ENCODE measurements around the gene RHBDF1.

The RHBDF1 gene

DNA sequence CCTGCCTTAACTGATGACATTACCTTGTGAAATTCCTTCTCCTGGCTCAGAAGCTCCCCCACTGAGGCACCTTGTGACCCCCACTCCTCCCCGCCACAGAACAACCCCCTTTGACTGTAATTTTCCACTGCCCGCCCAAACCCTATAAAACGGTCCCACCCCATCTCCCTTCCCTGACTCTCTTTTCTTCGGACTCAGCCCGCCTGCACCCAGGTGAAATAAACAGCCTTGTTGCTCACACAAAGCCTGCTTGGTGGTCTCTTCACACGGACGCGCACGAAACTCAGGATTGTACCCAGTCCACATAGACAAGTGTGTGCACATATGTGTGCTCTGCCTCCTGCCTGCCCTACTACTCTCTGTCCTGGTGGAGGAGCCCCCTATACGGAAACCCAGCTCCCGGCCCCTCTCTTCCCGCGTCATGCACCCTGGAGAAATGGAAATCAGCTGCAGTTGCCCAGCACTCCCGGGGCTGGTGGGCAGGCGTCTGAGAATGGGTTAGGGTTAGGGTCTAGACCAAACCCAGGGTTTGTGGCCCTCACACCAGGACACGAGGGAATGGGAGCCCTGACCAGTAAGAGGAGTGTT lies 2.4 kb upstream of the RHBDF1 start:
- DNase-seq (ENCODE audit: low read depth in 2 of 2) = no peak

- DNase-seq (ENCODE audit: low read depth in 2 of 2) = no peak
Observed at GRCh38 chr16:74051-74746, 1.8 kb upstream of the RHBDF1 start.

DNA sequence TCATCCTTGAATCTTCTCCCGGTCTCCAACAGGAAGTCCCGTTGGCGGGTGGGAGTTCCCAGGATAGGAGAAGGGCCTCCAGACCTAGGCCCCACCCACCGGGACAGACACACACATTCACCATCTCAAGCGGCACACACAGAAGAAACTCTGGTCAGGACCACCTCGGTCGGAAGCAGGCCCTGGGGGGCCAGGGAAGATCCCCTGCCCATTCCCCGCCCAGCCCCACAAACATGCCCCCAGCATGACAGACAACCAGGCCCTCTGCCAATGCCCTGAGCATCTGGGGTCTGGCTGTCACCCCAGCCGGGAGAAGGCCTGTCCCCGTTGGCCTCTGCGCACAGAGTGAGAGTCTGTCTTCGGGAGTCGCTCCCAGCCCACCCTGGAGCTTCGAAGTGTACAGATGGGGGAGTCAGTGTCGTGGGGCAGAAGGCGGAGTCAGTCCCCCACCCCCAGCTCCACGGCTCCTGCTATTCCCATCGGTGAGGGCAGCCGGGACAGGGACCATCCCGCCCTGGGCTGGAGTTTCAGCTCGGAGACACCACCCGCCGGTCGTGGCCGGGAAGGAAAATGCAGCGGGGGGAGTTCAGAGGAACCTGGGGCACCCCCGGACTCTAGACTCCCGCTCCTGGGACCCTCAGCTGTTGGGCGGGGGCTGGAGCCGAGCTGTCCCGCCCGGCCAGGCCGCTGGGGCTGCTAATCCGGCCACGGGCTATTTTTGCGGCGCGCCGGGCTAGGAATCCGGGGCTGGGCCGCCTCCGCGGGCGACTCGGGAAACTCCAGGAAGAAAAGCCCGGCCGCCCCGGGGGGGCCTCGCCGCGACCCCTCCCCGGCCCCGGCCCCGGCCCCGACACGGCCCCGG lies 660 bp downstream of the RHBDF1 start:
- DNase-seq (ENCODE audit: low read depth in 2 of 2) = no peak

DNA sequence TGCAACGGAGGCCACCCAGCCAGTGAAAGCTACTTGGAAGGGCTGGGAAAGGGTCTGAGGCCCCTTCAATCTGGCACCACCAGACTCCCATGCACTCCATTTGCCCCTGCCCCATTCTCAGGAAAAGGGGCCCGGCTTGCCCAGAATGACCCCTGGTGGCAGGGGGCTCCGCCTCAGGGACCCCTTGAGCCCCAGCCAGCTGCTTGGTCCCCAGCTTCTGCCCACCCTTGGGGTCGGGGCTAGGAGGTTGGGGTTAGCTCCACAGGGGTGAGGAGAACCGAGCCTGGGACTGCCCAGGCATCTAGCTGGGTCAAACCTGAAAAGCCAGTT lies 1.3 kb downstream of the RHBDF1 start:
- no peak for DNase-seq (ENCODE audit: low read depth in 2 of 2)

GRCh38 chr16:69181-69580 lies 3.2 kb downstream of the RHBDF1 start:
- no peak for DNase-seq (ENCODE audit: low read depth in 2 of 2)

DNA sequence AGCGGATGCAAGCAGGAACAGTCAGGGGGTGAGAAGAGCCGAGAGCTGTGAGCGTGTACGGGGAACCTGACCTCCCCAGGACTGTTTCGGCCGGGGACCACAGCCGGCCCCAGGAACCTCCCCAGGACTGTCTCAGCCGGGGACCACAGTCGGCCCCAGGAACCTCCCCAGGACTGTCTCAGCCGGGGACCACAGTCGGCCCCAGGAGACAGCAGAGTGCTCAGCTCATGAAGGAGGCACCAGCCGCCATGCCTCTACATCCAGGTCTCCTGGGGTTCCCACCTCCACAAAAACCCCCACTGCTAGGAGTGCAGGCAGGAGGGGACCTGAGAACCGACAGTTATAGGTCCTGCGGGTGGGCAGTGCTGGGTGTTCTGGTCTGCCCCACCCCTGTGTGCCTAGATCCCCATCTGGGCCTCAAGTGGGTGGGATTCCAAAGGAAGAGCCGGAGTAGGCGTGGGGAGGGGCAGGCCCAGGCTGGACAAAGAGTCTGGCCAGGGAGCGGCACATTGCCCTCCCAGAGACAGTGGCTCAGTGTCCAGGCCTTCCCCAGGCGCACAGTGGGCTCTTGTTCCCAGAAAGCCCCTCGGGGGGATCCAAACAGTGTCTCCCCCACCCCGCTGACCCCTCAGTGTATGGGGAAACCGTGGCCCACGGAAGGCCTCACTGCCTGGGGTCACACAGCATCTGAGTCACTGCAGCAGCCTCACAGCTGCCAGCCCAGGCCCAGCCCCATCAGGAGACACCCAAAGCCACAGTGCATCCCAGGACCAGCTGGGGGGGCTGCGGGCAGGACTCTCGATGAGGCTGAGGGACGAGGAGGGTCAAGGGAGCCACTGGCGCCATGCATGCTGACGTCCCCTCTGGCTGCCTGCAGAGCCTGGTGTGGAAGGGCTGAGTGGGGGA lies 4.3 kb downstream of the RHBDF1 start:
- no peak for DNase-seq (ENCODE audit: low read depth in 2 of 2)

DNA sequence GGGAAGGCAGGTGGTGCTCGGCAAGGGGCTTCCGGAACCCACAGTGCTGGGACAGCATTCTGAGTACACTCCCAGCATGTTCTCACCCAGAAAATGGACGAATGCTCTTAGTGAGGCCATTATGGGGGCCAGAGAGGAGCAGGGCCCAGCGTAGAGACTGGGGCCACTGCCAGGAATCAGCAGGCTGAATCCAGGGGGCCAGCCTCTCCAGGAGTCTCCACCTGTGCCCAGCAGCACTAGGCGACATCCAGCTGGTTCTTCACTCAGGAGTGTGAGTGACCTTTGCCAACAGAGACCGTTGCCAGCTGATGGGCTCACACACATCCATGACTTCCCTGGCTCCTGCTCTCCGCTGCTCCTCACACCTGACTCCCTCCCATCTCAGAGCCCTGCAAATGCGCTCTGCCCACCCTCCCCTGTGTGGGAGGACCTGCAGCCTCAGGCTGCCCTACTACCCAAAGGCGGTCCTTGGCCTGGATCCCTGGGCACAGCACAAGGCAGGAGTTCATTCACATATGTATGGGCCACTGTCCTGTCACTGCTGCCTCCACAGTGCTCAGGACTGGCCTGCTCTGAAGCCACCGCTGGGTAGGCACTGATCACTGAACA lies 5.1 kb downstream of the RHBDF1 start:
- no peak for DNase-seq (ENCODE audit: low read depth in 2 of 2)

- no peak for DNase-seq (ENCODE audit: low read depth in 2 of 2)
Observed at GRCh38 chr16:66309-67182, 5.9 kb downstream of the RHBDF1 start.

DNA sequence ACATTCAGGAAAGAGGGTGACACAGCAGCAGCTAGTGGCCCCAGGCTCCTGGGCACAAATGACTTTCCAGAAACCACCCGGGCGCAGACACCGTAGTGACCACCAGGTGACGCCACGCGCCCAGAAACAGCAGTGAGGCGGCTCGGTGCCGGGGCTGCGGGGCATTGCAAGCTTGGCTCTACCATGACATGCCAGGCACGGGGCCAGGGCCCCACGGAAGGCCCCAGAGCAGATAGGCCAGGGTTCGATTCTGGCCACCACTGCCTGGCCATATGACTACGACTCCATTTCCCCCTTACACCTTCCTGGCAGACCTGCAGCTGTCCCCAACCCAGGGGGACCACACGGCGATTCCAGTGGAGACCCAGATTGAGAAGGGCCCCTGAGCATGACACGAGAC lies 6.7 kb downstream of the RHBDF1 start:
- peak; percentile 71 to 72 for DNase-seq (ENCODE audit: low read depth in 2 of 2)

- DNase-seq (ENCODE audit: low read depth in 2 of 2) = no peak
Observed at GRCh38 chr16:64914-65255, 7.5 kb downstream of the RHBDF1 start.

DNA sequence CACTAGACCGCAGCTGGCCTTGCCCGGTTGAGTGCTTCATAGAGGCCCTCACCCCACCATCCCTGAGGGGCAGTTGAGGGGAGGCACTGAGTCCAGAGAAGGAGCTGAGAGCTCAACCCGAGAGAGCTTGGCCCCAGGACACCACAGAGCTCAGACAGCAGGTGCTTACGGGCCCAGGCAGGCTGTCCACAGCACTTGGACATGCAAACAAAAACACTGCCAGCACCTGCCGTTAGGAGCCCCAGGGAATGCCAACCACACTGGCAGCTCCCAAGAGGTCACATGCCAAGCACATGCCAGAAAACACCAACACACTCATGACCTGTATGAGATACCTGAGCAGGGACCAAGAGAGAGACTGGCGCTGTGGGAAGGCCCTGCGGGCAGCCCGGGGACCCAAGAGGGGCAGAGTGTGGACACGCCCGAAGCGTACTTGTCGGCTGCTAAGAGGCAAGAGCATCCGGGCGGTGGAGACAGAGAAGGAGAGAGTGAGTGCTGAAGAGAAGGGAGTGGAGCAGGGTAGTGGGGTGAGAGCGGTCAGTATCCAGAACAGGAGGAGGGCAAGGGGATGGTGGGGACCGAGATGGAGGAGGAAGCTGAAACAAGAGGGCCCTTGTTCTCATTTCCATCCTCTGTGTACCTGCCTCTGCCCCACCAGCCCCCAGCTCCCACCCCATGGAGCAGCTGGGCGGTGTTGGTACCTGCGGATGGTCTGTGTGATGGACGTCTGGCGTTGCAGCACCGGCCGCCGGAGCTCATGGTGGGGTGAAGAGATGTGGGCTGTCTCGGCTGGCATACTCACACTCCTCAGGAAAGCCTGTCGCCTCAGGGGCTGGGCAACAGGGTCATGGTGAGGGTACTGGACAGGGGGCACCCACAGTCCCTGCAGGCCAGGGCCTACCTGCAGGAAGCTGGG lies 8.2 kb downstream of the RHBDF1 start:
- no peak for DNase-seq (ENCODE audit: low read depth in 2 of 2)

DNA sequence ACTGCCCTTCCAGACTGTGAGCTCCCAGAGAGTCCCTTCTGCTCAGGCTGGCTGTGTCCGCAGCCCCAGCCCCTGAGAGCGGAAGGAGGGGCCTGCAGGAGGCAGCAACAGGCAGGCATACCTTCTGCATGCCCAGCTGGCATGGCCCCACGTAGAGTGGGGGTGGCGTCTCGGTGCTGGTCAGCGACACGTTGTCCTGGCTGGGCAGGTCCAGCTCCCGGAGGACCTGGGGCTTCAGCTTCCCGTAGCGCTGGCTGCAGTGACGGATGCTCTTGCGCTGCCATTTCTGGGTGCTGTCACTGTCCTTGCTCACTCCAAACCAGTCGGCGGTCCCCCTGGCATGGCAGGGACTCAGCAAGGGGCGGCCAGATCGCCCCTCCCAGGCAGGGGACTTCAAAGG lies 9.0 kb downstream of the RHBDF1 start:
- no peak for DNase-seq (ENCODE audit: low read depth in 2 of 2)

DNA sequence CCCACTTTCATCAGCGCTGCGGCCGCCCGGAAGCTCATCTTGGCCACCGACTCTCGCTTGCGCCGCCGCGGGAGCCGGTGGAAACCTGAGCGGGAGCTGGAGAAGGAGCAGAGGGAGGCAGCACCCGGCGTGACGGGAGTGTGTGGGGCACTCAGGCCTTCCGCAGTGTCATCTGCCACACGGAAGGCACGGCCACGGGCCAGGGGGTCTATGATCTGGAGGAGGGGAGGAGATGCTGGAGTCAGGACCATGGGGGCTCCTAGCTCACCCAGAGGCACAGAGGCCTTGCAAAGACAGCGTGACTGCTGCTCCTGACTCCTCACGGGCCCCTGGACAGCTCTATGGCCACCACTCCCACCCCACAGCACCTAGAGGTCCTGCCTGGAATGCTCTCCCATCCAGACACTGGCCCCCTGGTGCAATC lies 9.5 kb downstream of the RHBDF1 start:
- no peak for DNase-seq (ENCODE audit: low read depth in 2 of 2)

GRCh38 chr16:62283-62967 lies 10.0 kb downstream of the RHBDF1 start:
- DNase-seq (ENCODE audit: low read depth in 2 of 2) = no peak

GRCh38 chr16:61879-62281 lies 10.6 kb downstream of the RHBDF1 start:
- DNase-seq (ENCODE audit: low read depth in 2 of 2) = no peak

- DNase-seq (ENCODE audit: low read depth in 2 of 2) = no peak
Observed at GRCh38 chr16:60929-61878, 11.2 kb downstream of the RHBDF1 start.

GRCh38 chr16:60166-60565 lies 12.3 kb downstream of the RHBDF1 start:
- no peak for DNase-seq (ENCODE audit: low read depth in 2 of 2)

Data from stimulated activated CD8-positive, alpha-beta memory T cell treated with anti-CD3 and anti-CD28 coated beads, Interleukin-2, amount 100 ng/mL, for 1 hour (primary cell).